K562 (cell line): ENCODE measurements around the gene ZDHHC20.

Experiments
- CHD2 ChIP-seq: IDR thresholded peaks from 2 replicates; pipeline ENCODE4 v1.6.1; 2011; ENCODE audit warnings: low read depth, low read length
- CTCF ChIP-seq, 3 experiments: IDR thresholded peaks in 2 of 3; conservative IDR thresholded peaks in 1 of 3; 2 replicates each; pipeline ENCODE4 v1.5.1; 2011 to 2012; ENCODE audit warnings: low read length in 3 of 3, mild to moderate bottlenecking in 3 of 3, control low read depth in 2 of 3, improper control_type of control experiment in 1 of 3, inconsistent platforms in 1 of 3, low read depth in 1 of 3, mixed read lengths in 1 of 3, moderate library complexity in 1 of 3; ENCODE audit not compliant: insufficient read depth in 2 of 3
- ELF1 ChIP-seq: fragments of 200-800 bp; sonication (Bioruptor generic); IDR thresholded peaks from 2 replicates; pipeline ENCODE4 v1.6.1; 2016; ENCODE audit warnings: missing genetic modification characterization, missing compliant biosample characterization
- MTF1 ChIP-seq: fragments of 250-450 bp; sonication (Bioruptor Pico); IDR thresholded peaks from 2 replicates; pipeline ENCODE4 v1.9.0; 2021; ENCODE audit warnings: moderate library complexity, mild to moderate bottlenecking, inconsistent platforms, borderline replicate concordance

GRCh38 chr13:21322988-21323387 lies 136.1 kb downstream of the ZDHHC20 start:
- no peak for TF ChIP-seq CTCF (IDR thresholded peaks at IDR 0.05 in 2 of 3, conservative IDR thresholded peaks at IDR 0.05 in 1 of 3; ENCODE audit: insufficient read depth in 2 of 3, low read depth in 1 of 3, low read length in 3 of 3)
- no peak for TF ChIP-seq MTF1 (CRISPR knock-in tag)
- no peak for TF ChIP-seq CHD2
- no peak for TF ChIP-seq ELF1 (tag)
